Liver (tissue), 9 donors: Measurements from ENCODE around the gene SLC27A3. TPM values are rescaled to one million over a fixed set of nuclear protein-coding genes. Genes with fewer than 3 reads are reported as not detected.

Experiments
- DNase-seq: peaks from one replicate; pipeline ENCODE4 v3.0.0-alpha.2; 2017; ENCODE audit warnings: low spot score
- H3K27ac ChIP-seq, 2 donors: one replicate each; pipeline ENCODE4 v1.7.0; 2013; ENCODE audit warnings: inconsistent platforms in 2 of 2, low read length in 2 of 2, control low read depth in 1 of 2, low read depth in 1 of 2, mild to moderate bottlenecking in 1 of 2
- H3K27me3 ChIP-seq, 4 donors: one replicate each; pipeline versions ENCODE4 v1.6.1 to v1.7.0; 2013; ENCODE audit warnings: low read length in 3 of 4, inconsistent platforms in 1 of 4, mild to moderate bottlenecking in 1 of 4, moderate library complexity in 1 of 4; ENCODE audit not compliant: control insufficient read depth in 4 of 4, insufficient read depth in 4 of 4
- H3K36me3 ChIP-seq, 4 donors: one replicate each; pipeline versions ENCODE4 v1.6.1 to v1.7.0; 2013; ENCODE audit warnings: low read length in 3 of 4, mild to moderate bottlenecking in 3 of 4, low read depth in 1 of 4, moderate library complexity in 1 of 4; ENCODE audit not compliant: control insufficient read depth in 4 of 4, insufficient read depth in 3 of 4
- H3K4me1 ChIP-seq, 4 donors: one replicate each; pipeline versions ENCODE4 v1.6.1 to v1.7.0; 2013; ENCODE audit warnings: low read length in 3 of 4, mild to moderate bottlenecking in 3 of 4, moderate library complexity in 1 of 4; ENCODE audit not compliant: control insufficient read depth in 4 of 4, insufficient read depth in 4 of 4
- H3K4me3 ChIP-seq, 3 donors: one replicate each; pipeline versions ENCODE4 v1.6.1 to v1.7.0; 2013; ENCODE audit warnings: low read length in 3 of 3, control low read depth in 1 of 3, low read depth in 1 of 3, mild to moderate bottlenecking in 1 of 3
- H3K9ac ChIP-seq, 2 donors: one replicate each; pipeline ENCODE4 v1.7.0; 2013; ENCODE audit warnings: low read length in 2 of 2, mild to moderate bottlenecking in 2 of 2, moderate library complexity in 2 of 2, control low read depth in 1 of 2, low read depth in 1 of 2
- H3K9me3 ChIP-seq, 4 donors: one replicate each; pipeline versions ENCODE4 v1.6.1 to v1.7.0; 2013; ENCODE audit warnings: low read length in 3 of 4; ENCODE audit not compliant: control insufficient read depth in 4 of 4
- ATF3 ChIP-seq: IDR thresholded peaks from 2 replicates; pipeline ENCODE4 v1.6.1; 2016; ENCODE audit warnings: antibody characterized with exemption
- EGR1 ChIP-seq, 2 donors: IDR thresholded peaks; 2 replicates each; pipeline ENCODE4 v1.6.1; 2016 to 2018; ENCODE audit warnings: antibody characterized with exemption in 2 of 2, low read depth in 2 of 2
- FOXA1 ChIP-seq: IDR thresholded peaks from 2 replicates; pipeline ENCODE4 v1.6.1; 2016; ENCODE audit warnings: antibody characterized with exemption
- FOXA2 ChIP-seq: IDR thresholded peaks from 2 replicates; pipeline ENCODE4 v1.6.1; 2016; ENCODE audit warnings: antibody characterized with exemption
- GABPA ChIP-seq, 2 donors: IDR thresholded peaks in 1 of 2; conservative IDR thresholded peaks in 1 of 2; 2 replicates each; pipeline ENCODE4 v1.6.1; 2016; ENCODE audit warnings: antibody characterized with exemption in 2 of 2, mild to moderate bottlenecking in 1 of 2, moderate library complexity in 1 of 2
- HNF4A ChIP-seq, 2 donors: conservative IDR thresholded peaks; 2 replicates each; pipeline ENCODE4 v1.6.1; 2016; ENCODE audit warnings: antibody characterized with exemption in 2 of 2, mild to moderate bottlenecking in 2 of 2
- HNF4G ChIP-seq: IDR thresholded peaks from 2 replicates; pipeline ENCODE4 v1.6.1; 2016; ENCODE audit warnings: antibody characterized with exemption
- JUND ChIP-seq, 2 donors: IDR thresholded peaks; 2 replicates each; pipeline ENCODE4 v1.6.1; 2016; ENCODE audit warnings: antibody characterized with exemption in 2 of 2
- MAX ChIP-seq: IDR thresholded peaks from 2 replicates; pipeline ENCODE4 v1.6.1; 2016; ENCODE audit warnings: antibody characterized with exemption
- NR2F2 ChIP-seq: IDR thresholded peaks from 2 replicates; pipeline ENCODE4 v1.6.1; 2016; ENCODE audit warnings: antibody characterized with exemption
- REST ChIP-seq: IDR thresholded peaks from 2 replicates; pipeline ENCODE4 v1.6.1; 2016; ENCODE audit warnings: antibody characterized with exemption, mild to moderate bottlenecking
- SP1 ChIP-seq: IDR thresholded peaks from 2 replicates; pipeline ENCODE4 v1.6.1; 2018; ENCODE audit warnings: antibody characterized with exemption, mild to moderate bottlenecking
- TAF1 ChIP-seq: conservative IDR thresholded peaks from 2 replicates; pipeline ENCODE4 v1.6.1; 2016; ENCODE audit warnings: antibody characterized with exemption, mild to moderate bottlenecking
- YY1 ChIP-seq: IDR thresholded peaks from 2 replicates; pipeline ENCODE4 v1.6.1; 2016; ENCODE audit warnings: antibody characterized with exemption, mild to moderate bottlenecking
- ZBTB33 ChIP-seq: IDR thresholded peaks from 2 replicates; pipeline ENCODE4 v1.6.1; 2016; ENCODE audit warnings: antibody characterized with exemption
- WGBS: extraction: QIAGEN DNeasy Blood & Tissue Kit; methylation state at CpG from one replicate; pipeline ENCODE4 v1.1.7; 2013; 5-methylcytosine and 5-hydroxymethylcytosine counted together
- polyA plus RNA-seq, 2 donors: library from polyadenylated mRNA; stranded (reverse) in 1 of 2; unstranded in 1 of 2; fragments of 200-250 nt in 1 of 2; fragments of >200 nt in 1 of 2; fragmentation: Nextera tagmentation in 1 of 2; extraction: Ambion mirVana in 1 of 2; gene quantifications; one replicate each; pipeline versions ENCODE4 v1.2.1 to v1.2.3, GENCODE V29; 2013 to 2015
- total RNA-seq, 2 donors: library from RNA; depleted of rRNA; stranded (reverse); fragments of >200 nt; gene quantifications; one replicate each; pipeline ENCODE4 v1.2.3, GENCODE V29; 2014
- TF ChIP-seq, protein P1 (sequence below): fragments of 150-350 bp; IDR thresholded peaks from 2 replicates; pipeline ENCODE4 v1.5.1; 2017; ENCODE audit warnings: improper control_type of control experiment, low read depth, low read length; ENCODE audit not compliant: missing input control
- donor health status: healthy.
- donor health status: healthy.
- donor health status: healthy.
- donor health status: healthy.
- donor health status: healthy.

SLC27A3 gene
- total and polyA plus RNA-seq, 4 donors = 18.1 to 47.4 (median 28.2) TPM

DNA sequence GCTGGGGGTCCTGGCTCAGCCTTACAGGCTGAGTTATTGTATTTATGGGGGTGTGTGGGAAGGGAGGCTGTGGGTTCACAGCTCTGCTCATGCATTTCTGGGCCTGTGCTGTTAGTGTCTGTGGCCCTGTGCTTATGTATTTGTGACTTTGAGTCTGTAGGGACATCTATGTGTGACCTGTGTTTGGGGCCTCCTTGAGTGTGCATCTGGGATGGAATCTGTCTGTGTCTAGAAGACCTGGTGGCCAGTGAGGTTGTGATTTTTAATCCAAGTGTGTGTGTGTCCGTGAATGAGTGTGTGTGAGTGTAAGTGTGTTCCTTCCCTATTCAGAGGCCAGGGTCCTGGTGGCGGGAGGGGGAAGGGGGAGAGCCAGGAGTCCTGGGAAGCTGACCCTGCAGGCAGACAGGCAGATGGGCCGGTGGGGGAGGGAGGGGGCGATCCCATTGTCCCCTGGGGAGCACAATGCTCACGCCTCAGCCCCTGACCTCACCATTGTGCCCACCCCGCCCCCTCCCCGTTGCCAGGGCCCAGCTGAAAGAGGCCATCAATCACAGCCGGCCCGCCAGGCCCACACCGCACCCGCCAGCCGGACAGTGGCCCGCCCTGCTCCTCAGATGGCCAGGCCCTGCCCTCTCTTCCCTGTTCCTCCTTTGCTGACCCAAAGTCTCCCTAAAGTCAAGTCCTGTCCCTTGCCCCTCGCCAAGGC lies 19.6 kb downstream of the SLC27A3 start:
- TF ChIP-seq EGR1 (IDR thresholded peaks at IDR 0.05; ENCODE audit: low read depth in 2 of 2) = no peak
- TF ChIP-seq FOXA2 = no peak
- TF ChIP-seq FOXA1 = no peak
- TF ChIP-seq ATF3 = no peak
- no peak for TF ChIP-seq JUND (IDR thresholded peaks at IDR 0.05)
- TF ChIP-seq REST = no peak
- TF ChIP-seq HNF4G = no peak
- TF ChIP-seq ZBTB33 = no peak
- TF ChIP-seq YY1 = no peak
- no peak for TF ChIP-seq SP1
- TF ChIP-seq, protein P1, sequence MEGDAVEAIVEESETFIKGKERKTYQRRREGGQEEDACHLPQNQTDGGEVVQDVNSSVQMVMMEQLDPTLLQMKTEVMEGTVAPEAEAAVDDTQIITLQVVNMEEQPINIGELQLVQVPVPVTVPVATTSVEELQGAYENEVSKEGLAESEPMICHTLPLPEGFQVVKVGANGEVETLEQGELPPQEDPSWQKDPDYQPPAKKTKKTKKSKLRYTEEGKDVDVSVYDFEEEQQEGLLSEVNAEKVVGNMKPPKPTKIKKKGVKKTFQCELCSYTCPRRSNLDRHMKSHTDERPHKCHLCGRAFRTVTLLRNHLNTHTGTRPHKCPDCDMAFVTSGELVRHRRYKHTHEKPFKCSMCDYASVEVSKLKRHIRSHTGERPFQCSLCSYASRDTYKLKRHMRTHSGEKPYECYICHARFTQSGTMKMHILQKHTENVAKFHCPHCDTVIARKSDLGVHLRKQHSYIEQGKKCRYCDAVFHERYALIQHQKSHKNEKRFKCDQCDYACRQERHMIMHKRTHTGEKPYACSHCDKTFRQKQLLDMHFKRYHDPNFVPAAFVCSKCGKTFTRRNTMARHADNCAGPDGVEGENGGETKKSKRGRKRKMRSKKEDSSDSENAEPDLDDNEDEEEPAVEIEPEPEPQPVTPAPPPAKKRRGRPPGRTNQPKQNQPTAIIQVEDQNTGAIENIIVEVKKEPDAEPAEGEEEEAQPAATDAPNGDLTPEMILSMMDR = no peak
- TF ChIP-seq HNF4A (conservative IDR thresholded peaks at IDR 0.05) = no peak
- 81% methylated on average over 14 of the region's 14 CpGs for WGBS
- Histone ChIP-seq H3K27ac (no peak overlapping the region), H3K4me3 (no peak overlapping the region), H3K9me3 (no peaks in the 10 kb centered on the region), H3K9ac (no peak overlapping the region), H3K36me3 (no peaks in the 10 kb centered on the region), H3K4me1 (peaks cover 0 to 10% (median 4%) of the 10 kb centered on the region in 4 donors), H3K27me3 (no peaks in the 10 kb centered on the region)
- DNase-seq = no peak

DNA sequence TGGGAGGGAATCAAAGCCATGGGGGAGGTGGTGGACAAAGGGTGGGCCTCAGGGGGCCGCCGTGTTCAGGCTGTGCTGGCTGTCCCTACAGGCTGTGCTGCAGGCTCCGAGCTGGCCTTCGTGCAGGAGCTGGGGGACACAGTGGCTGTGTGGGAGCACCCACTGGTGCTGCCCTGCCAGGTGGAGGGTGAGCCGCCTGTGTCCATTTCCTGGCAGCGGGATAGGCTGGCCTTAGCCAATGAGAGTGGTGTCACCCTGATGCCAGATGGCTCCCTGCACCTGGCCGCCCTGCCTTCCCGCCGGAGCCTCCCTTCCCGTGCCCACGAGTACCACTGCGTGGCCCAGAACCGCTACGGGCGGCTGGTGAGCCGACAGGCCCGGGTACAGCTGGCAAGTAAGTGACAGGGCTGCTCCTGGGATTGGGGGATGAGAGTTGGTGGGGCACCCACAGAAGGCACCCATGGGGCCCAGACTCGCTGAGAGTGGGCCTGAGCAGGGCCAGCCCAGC lies 20.2 kb downstream of the SLC27A3 start:
- peaks cover 0 to 7% (median 4%) of the 10 kb centered on the region in 4 donors for H3K4me1 ChIP-seq
- no peak overlapping the region for H3K27ac ChIP-seq
- TF ChIP-seq JUND (IDR thresholded peaks at IDR 0.05) = no peak
- TF ChIP-seq ATF3 = no peak
- no peak for TF ChIP-seq MAX
- no peak for TF ChIP-seq NR2F2
- no peak for TF ChIP-seq FOXA2
- TF ChIP-seq TAF1 = no peak
- TF ChIP-seq GABPA (IDR thresholded peaks at IDR 0.05 in 1 of 2, conservative IDR thresholded peaks at IDR 0.05 in 1 of 2) = no peak
- no peaks in the 10 kb centered on the region for H3K36me3 ChIP-seq
- H3K27me3 ChIP-seq = no peaks in the 10 kb centered on the region
- no peaks in the 10 kb centered on the region for H3K9me3 ChIP-seq
- no peak for DNase-seq
- no peak overlapping the region for H3K9ac ChIP-seq
- WGBS = 92% methylated on average over 18 of the region's 18 CpGs
- no peak overlapping the region for H3K4me3 ChIP-seq
